ENCODE measurements around the gene AGTPBP1.
A peak's percentile ranks its signal among the peaks of the same experiment; 100 is the strongest.
"Not testable (repeated sequence)": the region's sequence is repeated elsewhere in the genome, so short reads cannot be mapped to it uniquely, and the experiment has no call there.

AGTPBP1 gene, protein sequence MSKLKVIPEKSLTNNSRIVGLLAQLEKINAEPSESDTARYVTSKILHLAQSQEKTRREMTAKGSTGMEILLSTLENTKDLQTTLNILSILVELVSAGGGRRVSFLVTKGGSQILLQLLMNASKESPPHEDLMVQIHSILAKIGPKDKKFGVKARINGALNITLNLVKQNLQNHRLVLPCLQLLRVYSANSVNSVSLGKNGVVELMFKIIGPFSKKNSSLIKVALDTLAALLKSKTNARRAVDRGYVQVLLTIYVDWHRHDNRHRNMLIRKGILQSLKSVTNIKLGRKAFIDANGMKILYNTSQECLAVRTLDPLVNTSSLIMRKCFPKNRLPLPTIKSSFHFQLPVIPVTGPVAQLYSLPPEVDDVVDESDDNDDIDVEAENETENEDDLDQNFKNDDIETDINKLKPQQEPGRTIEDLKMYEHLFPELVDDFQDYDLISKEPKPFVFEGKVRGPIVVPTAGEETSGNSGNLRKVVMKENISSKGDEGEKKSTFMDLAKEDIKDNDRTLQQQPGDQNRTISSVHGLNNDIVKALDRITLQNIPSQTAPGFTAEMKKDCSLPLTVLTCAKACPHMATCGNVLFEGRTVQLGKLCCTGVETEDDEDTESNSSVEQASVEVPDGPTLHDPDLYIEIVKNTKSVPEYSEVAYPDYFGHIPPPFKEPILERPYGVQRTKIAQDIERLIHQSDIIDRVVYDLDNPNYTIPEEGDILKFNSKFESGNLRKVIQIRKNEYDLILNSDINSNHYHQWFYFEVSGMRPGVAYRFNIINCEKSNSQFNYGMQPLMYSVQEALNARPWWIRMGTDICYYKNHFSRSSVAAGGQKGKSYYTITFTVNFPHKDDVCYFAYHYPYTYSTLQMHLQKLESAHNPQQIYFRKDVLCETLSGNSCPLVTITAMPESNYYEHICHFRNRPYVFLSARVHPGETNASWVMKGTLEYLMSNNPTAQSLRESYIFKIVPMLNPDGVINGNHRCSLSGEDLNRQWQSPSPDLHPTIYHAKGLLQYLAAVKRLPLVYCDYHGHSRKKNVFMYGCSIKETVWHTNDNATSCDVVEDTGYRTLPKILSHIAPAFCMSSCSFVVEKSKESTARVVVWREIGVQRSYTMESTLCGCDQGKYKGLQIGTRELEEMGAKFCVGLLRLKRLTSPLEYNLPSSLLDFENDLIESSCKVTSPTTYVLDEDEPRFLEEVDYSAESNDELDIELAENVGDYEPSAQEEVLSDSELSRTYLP
- 129 to 187 (median 149) reads per million in 4 experiments for total RNA-seq

DNA sequence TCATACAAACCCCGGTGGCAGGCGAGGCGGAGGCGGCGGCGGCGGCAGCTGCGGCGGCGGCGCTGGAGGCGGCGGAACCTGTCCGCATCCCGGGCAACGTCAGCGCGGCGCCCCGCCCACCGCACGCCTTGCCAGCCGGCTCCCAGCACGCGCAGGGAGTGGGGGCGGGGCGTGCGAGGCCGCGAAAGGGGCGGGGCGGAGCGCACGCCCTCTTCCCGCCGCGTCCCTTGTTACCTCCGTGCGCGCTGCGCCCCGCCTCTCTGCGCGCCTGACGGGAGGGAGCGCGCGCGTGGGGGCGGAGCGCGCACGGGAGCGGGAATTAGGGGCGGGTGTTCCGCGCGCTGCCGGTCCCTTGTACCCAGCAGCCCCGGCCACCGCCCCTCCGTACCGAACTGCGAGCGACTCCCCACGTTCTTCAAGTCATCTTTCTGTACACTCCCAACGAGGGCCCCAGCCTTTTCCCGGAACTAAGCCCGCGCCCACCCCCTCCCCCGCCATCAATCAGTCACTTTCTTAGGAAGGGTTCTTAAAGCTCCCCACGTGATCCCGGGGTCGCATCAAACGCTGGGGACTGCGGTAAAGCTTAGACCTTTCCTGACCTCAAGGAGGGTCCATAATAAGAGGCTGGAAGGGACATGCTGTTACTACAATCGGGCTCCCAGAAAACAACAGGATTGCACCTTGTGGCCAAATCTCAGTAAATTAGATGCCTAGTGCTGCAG is at the start of gene AGTPBP1:
Gene AGTPBP1 (minus strand): TSS at position 80 of the 722 bp plus-strand sequence. CDS start 29,421 bp downstream, outside the sequence.
- DNase-seq: peak; percentile 93

DNA sequence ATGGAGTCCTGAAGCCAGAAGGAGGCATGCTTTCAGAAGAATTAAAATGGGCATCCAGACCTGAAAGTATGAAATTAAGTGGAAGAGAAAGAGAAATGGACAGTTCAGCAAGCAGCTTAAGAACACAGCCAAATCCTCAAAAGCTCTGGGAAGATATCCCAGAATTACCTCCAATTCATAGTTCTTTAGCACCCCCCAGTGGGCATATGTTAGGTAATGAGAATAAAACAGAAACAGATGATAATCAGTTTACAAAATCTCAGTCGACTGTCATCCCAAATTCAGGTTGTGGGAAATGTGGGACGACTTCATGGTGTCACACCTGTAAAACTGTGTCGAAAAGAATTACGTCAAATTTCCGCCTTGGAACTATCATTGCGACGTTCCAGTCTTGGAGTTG is 44.4 kb upstream of the AGTPBP1 start:
- DNase-seq: not testable (repeated sequence)

DNA sequence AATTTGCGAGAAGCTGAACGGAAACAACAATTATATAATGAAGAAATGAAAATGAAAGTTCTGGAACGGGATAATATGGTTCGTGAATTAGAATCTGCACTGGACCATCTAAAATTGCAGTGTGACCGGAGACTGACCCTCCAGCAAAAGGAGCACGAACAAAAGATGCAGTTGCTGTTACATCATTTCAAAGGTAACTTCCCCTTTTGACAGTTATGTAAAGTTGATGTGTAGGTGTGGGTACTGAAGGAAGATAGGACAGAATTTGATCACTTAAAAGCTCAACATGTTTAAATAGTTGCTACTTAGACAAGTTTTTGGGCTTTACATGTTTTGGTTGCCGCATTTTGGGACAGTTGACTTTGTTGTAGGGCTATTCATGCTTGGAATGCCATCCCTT is 32.1 kb upstream of the AGTPBP1 start:
- not testable (repeated sequence) for DNase-seq

DNA sequence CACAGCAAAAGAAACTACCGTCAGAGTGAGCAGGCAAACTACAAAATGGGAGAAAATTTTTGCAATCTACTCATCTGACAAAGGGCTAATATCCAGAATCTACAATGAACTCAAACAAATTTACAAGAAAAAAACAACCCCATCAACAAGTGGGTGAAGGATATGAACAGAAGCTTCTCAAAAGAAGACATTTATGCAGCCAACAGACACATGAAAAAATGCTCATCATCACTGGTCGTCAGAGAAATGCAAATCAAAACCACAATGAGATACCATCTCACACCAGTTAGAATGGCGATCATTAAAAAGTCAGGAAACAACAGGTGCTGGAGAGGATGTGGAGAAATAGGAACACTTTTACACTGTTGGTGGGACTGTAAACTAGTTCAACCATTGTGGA is 20.0 kb upstream of the AGTPBP1 start:
- not testable (repeated sequence) for DNase-seq

DNA sequence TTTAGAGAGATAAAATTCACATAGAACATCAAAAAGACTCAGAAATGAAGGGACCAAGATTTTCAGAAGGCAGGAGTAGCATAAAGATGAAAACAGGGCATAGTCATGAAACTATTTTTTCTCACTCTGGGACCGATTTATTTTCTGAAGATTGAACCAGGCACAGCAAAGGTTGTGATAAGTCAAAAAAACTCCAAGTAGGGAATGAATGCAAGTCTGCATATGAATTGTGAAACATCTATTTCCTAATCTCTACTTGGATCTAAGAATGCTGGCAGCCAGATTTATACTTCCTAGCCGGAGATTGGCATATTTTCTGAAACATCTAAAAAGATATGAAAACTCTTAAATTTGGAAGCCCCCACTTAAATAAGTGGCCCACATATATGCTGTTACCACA is 16.0 kb upstream of the AGTPBP1 start:
- DNase-seq: not testable (repeated sequence)

DNA sequence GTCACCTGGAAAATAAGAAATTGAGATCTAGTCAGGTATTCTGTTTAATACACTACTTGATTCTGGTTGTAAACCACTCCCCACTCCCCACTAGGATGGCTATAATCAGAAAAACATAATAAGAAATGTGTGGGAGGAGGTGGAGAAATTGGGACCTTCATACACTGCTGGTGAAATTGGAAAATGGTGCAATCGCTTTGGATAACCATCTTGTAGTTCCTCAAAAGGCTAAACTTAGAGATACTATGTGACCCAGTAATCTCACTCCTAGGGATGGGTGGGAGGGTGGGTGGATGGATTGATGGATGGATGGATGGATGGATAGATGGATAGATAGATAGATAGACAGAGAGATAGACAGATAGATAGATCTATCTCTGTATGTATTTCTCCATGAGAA is 14.5 kb upstream of the AGTPBP1 start:
- not testable (repeated sequence) for DNase-seq

DNA sequence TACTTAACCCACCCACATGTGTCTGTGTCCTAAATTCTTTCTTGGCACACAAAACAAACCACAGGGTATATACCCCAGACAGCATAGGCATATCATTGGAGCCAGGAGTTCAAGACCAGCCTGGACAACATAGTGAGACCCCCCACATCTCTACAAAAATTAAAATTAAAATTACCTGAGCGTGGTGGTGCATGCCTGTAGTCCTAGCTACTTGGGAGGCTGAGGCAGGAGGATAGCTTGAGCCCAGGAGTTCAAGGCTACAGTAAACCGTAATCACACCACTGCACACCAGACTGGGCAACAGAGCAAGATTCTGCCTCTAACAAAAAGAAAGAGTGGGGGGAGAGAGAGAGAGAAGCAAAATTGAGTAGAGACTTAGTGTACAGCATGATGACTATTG is 4.6 kb upstream of the AGTPBP1 start:
- no peak for DNase-seq

DNA sequence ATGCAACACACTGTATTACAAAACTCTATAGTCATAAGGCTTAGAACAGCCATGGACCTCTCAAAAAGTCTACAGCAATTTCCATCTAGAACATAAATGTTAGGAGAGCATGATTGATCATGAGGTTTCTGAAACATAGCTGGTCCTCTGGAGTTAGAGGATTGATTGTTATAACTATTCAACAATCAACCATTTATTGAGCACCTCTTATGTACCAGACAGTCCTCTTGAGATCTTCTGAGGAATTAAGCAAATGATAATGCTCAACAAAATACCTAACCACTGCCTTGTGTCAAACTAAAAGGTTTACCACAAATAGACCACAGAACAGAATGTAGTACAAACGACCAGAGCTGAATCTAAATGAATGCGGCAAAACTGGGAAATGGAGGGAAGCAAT is 3.4 kb upstream of the AGTPBP1 start:
- no peak for DNase-seq

DNA sequence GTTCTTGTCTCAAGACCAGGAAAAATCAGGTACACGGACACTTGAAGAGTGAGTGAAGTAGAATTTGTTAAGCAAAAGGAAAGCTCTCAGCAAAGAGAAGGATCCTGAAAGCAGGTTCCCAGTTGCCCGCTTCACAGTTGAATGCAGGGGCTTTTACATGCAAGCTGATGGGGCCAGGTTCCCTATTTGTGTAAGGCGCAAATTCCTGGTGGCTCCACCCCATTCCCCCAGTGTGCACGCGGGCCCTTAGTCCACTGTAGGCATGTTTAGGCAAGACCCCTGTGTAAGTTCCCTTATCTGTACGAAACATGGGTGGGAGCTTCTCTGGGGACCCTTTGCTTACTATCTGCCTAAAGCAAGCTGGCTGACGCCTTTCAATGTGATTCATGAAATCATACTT is 2.7 kb upstream of the AGTPBP1 start:
- no peak for DNase-seq

DNA sequence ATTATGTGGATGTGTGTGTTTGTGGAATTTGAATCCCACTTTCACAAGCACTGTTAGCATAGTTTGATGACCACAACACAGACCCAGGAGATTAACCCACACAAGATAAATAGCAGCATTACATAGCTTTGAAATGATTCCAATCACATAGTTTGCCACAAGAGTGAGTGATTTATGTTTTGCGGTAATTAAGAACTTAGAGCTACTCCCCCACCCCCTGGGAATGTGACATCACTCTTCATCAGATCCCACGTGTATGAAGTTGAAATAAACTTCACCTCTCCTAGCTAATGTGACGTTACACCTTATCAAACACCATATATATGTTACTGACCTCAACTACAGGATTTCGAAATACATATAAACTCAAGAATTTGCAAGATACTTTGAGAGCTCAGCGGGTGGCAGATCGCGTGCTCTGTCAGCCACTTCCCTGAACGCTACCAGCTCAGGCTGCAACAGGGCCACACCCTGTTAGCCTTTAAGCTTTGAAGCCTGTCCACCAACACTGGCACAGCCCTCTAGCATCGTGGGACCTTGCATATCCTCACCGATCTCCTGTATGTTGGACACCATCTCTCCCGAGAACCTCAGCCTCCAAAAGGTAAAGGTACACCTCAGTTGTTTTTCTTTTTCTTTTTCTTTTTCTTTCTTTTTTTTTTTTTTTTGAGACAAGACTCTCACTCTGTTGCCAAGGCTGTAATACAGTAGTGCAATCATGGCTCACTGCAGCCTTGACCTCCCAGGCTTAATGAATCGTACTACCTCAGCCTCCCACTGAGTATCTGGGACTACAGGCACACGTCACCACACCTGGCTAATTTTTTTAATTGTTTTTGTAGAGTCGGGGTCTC is 1.7 kb upstream of the AGTPBP1 start:
- DNase-seq: no peak

DNA sequence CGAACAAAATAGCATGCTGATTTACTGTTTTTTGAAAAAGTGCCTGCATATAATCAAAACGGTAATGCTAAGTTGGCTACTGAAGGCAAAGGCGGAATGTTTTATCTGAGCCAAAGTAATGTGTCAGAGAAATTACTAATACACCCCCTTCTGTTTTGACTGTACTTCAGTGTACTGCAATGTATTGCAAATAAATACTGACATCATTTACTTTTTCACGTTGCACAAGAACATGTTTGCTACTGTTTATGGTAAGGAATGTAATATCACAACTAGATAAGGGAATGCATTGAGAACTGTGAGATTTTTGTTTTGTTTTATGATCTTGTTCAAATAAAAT is 813 bp upstream of the AGTPBP1 start:
- DNase-seq: no peak

DNA sequence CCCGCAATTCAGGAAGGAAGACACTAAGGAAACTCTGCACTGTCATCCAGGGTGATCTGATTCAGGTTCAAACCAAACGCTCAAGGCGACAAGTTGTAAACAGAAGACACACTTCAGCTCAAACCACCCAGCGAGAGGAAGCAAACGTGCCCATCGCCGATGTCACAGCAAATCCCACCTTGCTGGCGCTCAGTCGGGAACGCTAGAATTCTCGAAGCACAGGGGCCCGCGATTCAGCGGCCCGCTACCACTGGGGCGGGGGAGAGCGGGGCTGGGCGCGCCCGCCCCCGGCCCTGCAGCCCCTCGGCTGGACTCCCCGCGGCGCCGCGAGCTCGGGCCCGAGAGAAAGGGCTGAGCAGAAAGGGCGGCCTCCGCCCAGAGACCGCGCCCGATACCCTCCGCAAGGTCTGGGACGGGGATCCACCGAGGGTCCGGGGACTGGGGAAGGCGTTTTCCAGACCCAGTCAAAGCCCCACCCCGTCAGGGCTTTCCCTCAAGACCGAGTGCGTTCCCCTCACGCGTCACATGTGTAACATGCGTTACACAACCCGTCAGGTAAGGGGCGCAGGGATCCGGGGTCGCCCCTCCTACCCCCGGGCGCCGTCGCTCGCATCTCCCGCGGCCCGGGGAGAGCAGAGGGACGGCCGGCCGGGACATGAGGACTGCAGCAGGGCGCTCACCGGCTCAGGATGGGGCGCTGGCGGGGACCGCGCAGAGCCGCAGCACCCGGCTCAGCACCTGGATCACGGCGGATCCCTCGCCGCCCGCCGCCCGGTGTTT is 469 bp downstream of the AGTPBP1 start:
- DNase-seq: peak; percentile 75

DNA sequence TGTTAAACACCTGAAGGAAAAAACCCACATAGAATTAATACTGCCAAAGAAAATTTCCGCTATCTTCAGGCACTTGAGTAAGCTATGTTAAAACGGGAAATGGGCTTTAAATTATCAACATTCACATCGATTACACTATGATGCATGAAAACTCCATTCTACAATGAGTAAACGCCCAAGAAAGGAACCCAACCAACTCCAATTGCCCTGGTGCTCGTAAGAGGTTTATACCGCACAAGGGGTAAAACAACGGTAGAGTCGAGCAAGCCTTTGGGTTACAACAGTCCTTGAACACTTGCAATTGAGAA is 1.0 kb downstream of the AGTPBP1 start:
- no peak for DNase-seq

DNA sequence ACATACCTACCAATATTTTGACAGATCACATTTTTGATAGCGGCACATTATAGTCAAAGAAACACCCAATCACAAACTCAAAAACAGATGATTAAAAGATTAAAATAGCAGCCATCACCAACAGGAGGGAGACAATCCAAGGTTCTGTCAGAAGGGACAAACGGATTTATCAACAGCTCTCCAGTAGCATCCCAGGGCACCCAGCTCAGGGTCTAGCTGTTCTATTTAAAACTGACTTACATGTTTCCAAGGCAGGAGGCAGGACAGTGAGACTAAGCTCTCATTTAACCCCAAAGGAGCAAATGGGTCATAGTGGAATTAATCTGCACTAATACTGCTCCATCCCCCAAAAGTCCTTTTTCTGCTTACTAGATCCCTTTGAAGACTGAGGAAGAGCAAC is 3.2 kb downstream of the AGTPBP1 start:
- DNase-seq: no peak

DNA sequence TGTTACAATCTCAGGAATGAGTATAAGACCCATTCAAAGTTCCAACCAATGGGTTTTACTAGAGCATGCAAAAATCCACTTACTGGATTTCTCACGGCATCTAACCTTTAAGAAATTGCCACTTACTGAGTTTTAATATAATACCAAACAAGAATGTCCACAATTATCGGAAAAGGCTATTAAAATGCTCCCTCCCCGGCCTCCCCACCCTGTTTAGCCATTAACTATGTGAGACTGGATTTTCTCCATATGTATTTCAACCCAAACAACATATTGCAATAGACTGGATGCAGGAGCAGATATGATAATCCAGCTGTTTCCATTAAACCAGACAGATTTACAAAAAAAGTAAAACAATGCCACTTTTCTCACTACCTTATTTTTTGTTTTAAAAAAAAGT is 4.1 kb downstream of the AGTPBP1 start:
- no peak for DNase-seq

DNA sequence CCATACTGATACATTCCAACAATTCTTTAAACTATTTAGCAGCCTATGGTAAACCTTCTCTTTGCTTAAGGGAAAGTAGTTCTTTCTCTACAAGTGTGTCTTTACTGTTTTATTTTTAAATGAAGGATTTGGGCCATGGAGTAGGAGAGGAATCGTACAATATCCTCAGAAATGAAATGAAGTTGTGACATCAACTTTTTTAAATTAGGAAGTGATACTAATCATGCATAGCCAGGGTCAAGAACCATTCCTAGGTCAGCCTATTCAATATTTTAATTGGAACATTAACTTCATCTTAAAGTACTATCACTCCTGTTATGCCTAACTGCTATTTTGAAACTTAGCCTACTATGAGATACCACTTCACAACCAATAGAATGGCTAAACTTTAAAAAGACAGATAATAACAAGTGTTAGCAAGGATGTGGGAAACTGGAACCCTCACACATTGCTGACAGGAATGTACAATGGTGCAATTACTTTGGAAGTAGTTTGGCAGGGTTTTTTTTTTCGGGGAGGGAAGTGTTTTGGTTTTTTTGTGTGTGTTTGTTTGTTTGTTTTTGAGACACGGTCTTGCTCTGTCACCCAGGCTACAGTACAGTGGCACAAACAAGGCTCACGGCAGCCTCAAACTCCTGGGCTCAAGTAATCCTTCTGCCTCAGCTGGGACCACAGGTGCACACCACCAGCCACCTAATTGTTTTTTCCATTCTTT is 10.7 kb downstream of the AGTPBP1 start:
- DNase-seq: no peak

DNA sequence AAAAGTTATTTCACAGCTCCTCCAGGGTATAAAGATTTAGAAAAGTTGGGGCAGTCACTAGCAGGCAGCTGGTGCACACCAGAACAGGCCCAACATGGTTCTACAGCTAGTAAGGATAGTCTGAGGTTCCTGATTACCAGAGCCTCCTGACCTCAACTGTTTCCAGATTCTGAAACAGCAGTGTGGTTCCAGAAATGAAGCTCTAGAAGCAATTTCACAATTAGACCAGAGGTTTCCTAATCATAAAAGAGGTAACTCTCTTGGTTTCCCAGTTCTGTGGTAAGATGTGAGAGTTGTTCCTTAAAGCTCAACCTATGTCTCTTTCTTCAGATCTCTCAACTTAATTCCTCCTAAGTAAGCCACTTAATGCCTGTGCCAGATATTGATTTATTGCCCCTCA is 11.9 kb downstream of the AGTPBP1 start:
- no peak for DNase-seq

DNA sequence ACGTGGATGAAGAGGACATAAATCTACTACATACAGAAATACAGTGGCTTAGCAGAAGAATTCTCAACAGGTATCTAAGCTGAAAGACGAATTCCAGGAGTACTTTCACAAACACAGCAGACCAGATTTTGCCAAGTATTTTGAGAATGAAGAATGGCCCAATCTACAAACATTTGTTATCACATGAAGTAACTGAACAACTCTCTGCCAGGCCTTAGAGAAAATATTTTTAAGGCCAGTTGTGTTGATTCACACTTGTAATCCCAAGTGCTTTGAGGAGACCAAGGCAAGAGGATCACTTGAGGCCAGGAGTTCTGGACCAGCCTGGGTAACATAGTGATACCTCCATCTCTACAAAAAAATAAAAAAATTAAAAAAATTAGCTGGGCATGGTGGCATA is 14.3 kb downstream of the AGTPBP1 start:
- no peak for DNase-seq

DNA sequence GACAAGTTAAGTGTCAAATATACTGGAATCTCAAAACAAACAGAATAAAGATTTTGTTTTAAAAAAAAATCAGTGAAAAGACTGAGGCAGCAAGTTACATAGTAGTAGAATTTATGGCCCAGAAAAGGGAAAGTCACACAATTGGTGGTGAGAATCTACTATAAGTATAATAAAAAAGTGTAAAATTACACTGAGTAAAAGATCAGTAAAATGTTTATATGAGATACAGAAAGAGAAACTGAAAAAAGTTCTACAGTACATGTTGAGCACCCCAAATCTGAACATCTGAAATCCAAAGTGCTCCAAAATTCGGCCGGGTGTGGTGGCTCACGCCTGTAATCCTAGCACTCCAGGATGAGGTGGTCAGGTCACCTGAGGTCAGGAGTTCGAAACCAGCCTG is 15.0 kb downstream of the AGTPBP1 start:
- DNase-seq: no peak

DNA sequence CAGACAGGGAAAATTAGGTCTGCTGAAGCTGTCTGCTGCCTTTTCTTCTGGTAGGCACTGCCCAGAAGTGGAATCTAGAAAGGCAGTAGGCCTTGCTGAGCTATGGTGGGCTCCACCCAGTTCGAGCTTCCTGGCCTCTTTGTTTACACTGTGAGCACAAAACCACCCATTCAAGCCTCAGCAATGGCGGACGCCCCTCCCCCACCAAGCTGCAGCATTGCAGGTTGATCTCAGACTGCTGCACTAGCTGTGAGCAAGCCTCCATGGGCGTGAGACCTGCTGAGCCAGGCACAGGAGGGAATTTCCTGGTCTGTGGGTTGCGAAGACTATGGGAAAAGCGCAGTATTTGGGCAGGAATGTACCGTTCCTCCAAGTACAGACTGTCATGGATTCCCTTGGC is 18.5 kb downstream of the AGTPBP1 start:
- peak; percentile 29 for DNase-seq

All from effector CD8-positive, alpha-beta T cell (primary cell).